Measurements from ENCODE around the gene STAG3.
"Not testable (repeated sequence)": the region's sequence is repeated elsewhere in the genome, so short reads cannot be mapped to it uniquely, and the experiment has no call there.

The STAG3 gene

DNA sequence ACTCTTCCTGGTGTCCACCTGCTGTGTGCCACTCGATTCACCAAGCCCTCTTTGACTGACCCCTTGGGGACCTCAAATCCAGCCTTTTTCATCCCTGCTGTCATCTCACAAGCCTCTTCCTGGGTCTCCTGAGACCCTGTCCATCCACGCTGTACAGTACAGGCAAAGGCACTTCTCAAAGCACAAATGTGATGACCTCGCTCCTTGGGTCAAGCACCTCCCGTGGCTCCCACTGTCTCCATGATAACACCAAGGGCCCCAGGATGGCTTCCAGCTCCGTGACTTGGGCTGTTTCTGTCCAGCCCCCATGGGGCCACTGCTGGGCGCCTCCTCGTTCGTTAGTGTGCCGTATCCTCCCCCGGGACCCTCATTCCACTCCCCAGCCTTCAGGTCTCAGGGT, 70.8 kb downstream of the STAG3 start:
- DNase-seq = no peak

DNA sequence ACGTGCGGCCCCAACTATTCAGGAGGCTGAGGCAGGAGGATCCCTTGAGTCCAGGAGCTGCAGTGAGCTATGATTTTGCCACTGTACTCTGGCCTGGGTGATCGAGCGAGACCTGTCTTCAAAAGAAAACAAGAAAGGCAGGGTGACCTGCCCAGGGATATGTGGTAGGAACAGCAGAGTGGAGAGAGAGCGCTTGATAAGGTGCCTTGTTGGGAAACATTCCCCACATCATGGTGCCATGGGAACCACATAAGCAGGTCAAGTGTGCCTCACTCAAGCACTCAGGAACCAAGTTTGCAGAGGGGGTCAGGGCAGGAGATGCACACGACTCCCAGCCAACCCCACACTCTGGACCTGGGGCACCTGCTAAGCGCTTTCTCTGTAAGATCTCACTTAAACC, 79.3 kb downstream of the STAG3 start:
- DNase-seq = no peak

DNA sequence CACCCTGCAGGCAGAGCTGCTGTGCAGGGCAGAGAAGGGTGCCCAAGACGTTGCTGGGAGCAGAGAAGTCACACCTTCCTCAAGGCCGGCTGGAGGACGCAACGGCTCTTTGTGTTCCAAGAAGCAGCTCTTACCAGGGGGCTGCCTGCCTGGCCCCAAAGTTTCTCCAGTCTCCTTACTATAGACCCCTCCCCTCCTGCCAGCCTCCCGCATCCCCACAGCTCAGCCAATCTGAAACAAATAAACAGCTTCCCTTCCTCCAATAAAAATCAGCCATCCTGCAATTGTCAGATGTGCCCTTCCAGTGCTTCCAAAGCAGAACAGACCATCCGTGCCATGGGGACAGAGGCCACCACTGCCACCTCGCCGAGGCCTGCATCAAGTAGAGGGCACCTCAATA, 82.3 kb downstream of the STAG3 start:
- not testable (repeated sequence) for DNase-seq

DNA sequence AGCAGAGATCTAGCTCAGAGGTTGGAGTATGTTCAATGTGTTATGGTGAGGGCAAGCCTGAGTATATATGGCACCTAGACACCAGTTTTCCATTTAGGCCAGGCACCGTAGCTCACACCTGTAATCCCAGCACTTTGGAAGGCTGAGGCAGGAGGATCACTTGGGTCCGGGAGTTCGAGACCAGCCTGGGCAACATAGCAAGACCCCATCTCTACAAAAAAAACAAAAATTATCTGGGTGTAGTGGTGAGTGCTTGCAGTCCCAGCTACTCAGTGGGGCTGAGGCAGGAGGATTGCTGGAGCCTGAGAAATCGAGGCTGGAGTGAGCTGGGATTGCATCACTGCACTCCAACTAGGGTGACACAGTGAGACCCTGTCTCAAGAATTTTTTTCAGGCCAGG, 85.2 kb downstream of the STAG3 start:
- not testable (repeated sequence) for DNase-seq

Data from T-helper 9 cell (primary cell).